Iris pigment epithelial cell (primary cell): ENCODE data around the gene PTPRM.
"Not testable (repeated sequence)": the region's sequence is repeated elsewhere in the genome, so short reads cannot be mapped to it uniquely, and the experiment has no call there.

Experiments
- DNase-seq: peaks from one replicate; pipeline ENCODE4 v3.0.0-alpha.2; 2011; ENCODE audit warnings: low read depth

Gene PTPRM

DNA sequence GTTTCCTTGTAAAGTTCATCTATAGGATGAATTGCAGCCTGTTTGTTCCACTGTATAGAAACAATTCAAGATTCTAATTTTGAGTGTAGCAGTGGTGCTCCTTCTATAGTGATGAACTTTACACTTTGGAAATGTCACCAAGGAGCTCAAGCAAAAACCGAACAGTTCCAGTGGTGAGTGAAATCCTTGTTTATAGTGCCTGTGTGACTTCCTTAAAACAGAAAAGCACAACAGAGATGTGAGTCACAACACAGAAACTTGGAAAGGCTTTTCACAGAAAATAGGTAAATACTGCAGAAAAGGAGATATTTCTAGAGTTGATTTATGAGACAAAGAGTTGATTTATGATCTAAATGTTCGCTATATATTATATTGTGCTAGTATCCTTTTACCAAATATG is 482.0 kb downstream of the PTPRM start:
- DNase-seq, result peak; percentile 45

DNA sequence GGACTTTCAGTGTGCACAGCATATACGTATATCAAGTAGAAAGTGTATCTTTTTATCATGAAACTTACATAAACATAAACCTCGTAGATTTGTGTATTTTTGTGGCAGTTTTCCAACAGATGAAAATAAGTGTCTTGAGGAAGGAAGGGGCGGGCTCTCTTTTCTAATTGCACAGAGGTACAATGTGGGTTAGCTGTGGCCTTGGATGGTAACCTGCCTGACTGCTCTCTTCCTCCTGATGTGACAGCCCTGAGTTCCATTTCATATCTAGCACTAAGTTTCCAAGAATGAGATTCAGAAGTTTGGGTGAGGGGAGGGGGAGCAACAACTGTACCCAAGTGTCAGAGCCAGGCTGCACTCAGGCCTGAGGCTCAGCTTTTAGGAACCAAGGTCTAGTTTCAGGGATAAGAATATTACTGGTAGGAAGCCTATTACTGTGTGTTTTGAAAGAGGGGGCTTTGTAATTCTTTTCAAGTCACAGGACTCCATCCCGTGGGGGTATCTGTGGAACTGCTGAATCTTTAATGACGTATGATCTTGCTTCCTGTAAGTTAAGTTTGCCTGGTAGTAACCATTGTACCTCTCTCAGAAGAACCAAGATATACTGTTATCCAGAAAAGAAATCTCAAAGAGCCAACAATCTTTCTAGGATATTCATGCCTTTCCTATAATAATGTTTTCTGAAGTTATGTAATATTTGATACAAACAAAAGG is 483.7 kb downstream of the PTPRM start:
- no peak for DNase-seq

DNA sequence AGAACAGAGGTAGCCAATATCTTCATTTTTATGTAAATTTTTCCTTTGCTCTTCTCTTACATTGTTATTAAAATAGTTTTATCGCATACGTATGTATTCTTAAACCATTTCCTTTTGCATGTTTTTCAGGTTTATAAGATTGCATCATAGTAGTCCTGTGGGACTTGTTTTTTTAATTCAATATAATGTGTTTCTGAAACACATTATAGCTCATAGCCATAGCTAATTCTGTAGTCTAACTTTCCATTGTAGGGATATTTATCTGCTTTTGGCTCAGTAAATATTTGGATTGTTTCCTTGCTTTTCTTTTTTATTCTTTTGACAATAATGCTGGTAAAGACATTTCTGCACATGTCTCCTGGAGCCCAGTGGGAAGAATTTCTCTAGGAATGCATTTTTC is 484.3 kb downstream of the PTPRM start:
- DNase-seq, result peak; percentile 38

DNA sequence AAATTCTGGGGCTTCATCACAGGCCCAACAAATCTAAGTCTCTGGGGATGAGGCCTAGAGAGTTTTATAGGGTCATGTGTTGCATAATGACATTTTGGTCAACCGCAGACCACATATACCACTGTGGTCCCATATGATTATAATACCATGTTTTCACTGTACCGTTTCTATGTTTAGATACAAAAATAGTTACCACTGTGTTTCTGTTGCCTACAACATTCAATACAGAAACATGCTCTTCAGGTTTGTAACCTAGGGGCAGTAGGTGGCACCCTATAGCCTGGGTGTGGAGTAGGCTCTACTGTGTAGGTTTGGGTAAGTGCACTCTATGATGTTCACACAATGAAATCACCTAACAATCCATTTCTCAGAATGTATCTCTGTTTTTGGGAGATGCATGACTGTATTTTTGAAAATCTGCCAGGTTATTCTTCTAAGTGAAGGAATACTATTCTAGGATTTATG is 485.2 kb downstream of the PTPRM start:
- no peak for DNase-seq

DNA sequence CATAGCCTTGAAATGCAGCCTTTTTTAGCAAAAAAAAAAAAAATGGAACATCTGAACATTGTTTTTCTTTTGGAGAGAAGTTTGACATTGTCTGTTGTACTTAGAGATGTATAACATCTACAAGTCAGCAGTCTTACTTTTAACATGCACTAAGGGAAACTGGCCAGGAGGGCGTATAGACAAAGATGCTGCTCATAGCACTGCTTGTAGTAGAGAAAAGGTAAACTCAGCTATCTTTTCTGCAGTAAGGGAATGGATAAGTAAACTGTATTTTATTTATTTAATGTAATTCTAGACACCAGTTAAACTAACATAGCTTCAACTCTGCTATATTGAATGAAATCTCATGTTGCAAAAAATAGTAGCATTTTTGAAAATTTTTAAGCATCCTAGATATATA is 489.6 kb downstream of the PTPRM start:
- DNase-seq, result no peak

DNA sequence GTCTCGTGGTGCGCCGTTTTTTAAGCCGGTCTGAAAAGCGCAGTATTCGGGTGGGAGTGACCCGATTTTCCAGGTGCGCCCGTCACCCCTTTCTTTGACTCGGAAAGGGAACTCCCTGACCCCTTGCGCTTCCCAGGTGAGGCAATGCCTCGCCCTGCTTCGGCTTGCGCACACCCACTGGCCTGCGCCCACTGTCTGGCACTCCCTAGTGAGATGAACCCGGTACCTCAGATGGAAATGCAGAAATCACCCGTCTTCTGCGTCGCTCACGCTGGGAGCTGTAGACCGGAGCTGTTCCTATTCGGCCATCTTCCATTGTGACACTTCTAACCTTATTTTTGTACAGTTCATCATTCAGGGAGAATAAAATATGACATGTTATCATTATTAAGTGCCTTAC is 496.0 kb downstream of the PTPRM start:
- DNase-seq, result not testable (repeated sequence)

DNA sequence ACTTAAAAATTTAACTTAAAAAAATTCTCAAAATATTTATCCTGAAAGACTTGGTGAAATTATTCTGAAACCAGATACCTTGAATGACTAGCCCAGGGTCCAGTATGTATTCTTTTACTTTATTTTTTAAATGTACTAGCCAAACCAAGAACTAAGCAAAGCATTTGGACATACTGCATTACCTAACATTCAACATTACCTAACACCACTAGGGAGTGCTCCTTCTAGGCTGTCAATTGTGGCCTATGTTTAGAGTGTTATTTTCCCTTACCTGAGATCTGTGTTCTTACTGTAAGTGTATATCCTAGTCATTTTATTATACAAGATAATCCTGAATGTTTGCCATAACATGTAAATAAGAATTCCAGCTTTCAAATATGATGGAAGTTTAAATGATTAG is 496.6 kb downstream of the PTPRM start:
- peak; percentile 26 for DNase-seq

DNA sequence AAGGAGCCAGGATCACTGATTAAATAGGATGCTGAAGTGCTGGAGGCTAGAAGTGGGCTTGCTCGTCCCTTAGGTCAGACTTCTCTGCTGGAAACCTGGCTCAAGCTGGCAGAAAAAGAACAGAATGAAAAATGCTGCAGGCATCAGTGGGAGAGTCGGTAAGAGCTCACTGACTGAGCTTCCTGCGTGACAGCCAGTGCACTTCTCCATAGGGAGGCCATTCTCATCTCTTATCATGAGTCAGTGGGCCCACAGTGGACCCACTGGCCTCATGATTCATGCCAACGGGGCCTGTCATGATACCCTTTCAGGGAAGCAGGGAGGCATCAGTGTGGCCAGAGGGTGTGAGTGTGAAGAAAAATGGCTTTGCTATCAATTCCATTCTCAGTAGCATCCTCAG is 498.2 kb downstream of the PTPRM start:
- DNase-seq, result no peak

DNA sequence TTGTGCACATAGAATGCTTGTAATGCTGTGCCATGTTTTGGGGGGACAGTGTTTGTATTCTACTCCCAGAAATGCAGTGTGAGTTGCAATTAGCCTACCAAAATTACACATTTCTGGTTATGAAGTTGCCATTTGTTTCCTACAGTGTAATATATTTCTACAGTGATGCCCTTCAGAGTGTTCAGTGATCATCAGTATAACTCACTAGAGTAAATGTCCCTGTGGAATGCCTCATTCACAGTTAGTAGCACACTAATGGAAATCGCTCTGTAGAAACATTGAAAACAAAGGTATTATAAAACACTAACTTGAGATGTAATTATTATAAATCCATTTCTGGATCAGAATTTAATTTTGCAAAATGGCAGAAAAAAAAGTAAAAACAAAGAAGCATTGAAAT is 498.7 kb downstream of the PTPRM start:
- no peak for DNase-seq

DNA sequence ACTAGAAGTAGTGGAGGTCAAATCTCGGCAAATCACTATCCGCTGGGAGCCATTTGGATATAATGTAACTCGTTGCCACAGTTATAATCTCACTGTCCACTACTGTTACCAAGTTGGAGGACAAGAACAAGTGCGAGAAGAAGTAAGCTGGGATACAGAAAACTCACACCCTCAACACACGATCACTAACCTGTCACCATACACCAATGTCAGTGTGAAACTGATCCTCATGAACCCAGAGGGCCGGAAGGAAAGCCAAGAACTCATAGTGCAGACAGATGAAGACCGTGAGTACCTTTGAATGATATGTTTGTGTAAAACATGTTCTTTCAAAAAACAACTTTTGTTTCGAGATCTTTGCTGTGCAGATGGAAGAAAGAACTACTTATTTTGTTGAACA is 502.6 kb downstream of the PTPRM start:
- DNase-seq, result no peak

DNA sequence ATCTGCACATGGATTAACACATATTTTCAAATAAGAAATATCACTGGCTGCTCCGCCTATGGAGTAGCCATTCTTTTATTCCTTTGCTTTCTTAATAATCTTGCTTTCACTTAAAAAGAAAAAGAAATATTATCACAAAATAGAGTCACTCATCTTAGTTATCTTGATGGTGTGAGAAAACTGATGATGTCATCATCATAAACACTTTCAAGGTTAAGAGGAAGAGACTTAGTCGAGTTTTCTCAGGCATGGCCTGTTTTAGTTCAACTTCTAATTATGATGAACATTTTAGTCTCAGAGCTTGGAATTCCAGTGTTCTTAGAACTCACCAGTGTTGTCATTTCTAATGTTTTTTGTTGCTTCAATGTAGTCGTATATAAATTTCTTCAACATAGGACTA is 506.1 kb downstream of the PTPRM start:
- DNase-seq, result peak; percentile 50

DNA sequence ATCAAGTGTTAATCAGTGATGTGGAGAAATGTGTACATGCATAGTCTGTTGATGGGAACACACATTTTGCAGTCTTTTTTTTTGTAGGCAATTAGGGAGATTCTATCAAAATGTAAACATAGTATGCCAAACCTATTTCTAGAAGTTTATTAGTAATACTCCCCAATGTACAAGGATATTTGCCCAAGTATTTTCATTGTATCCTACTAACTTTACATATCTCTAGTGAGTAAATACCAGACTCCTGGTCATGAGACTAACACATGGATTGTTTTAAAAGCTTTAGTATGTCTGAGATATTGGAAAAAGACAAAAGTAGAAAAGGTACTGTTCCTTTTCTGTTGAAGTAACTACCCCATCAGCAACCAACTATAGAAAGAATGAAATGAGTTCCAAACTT is 513.0 kb downstream of the PTPRM start:
- no peak for DNase-seq

DNA sequence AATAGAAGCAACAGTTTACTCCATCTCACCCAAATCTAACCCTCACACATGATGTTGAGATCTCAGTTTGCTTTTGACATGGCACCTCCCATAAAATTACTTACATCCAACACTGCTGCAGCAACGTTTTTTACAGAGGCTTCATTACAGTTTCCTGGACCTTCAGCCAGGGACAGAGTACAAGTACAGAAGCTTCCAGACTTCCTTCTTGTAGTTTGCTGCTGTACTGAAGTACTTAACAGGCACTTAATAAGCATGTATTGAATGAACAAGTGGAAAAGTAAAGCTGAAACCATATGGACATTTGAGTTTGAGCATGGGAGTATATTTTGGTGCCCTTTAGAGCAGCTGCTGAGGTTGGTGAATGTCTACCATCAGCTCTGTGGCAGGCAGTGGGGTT is 514.2 kb downstream of the PTPRM start:
- DNase-seq, result no peak

DNA sequence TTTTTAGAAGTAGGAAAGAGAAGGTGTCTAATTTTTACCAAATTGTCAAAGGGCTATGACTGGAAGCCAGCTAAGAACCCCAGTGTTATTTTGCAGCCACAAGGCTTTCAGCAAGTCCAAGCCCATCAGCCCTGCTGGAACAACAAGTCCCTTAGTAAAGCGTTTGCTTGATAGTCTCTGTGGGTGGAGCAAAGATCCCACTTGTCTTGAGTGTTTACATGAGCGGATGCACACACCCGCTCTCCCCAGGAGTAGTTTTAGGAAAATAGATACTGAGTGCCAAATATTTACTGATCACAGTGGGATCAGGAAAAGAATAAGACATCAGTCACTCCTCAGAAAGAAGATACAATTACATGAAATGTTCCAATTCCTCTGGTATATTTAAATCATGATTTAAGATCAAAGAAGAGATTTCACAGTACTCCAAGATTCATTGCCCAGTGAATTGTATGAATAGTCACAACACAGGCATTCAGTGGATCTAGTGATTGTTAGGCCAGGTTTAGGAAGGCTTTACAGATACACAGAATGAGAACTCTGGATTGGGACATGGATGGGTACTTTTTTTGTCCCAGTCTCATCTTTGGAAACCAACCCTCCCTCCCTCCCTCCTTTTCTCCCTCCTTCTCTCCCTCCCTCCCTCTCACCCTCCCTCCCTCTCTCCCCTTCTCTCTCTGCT is 514.9 kb downstream of the PTPRM start:
- no peak for DNase-seq

DNA sequence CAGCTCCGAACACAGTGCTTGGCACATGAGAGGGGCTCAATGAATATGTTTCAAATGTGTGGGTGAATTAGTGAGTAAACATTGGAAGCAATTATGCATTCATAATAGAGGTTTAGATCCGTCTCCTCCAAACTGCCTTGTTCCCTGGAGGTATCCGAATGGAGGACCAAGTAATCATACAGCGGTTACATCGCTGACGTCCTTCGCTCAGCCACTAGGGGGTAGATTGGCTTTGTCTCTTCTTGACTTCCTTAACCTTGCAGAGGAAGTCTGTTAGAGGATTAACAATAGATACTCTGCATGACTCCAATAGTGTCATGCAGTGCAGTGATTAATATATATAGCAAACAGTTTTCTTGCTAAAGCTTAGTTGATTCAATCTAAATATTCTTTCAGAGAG is 517.0 kb downstream of the PTPRM start:
- peak; percentile 45 for DNase-seq

DNA sequence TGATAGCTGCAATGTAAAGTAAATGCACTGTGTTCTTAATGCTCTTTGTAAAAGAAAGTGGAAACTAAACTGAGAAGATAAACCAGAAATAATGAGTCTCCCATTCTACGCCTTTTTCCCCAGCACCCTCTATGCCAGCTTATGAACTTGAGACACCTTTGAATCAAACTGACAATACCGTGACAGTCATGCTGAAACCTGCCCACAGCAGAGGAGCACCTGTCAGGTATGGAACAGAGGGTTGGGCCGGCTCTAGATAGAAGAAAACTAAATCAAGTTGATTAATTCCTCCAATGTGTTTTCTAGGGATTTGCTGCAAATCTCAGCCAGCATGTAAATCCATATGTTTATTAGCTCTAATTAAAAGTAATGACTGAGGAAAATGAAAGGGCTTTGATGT is 521.5 kb downstream of the PTPRM start:
- DNase-seq, result no peak

DNA sequence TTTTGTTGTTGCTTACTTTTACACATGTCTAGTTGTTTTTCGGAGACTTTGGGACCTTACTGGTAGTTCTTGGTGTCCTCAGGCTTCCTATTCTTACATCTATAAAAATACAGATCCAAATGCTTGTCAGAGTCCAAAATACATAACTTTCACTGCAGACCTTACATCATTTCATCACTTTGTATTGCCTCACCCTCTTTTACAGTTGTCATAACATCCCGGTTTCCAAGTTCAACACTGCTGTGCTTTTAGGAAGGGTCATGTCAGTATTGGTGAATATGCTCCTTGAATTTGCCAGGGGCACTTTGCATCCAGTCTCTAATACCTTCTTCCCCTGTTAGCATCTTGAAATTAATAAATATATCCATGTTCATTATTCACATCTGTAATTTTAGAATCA is 523.9 kb downstream of the PTPRM start:
- peak; percentile 29 for DNase-seq

DNA sequence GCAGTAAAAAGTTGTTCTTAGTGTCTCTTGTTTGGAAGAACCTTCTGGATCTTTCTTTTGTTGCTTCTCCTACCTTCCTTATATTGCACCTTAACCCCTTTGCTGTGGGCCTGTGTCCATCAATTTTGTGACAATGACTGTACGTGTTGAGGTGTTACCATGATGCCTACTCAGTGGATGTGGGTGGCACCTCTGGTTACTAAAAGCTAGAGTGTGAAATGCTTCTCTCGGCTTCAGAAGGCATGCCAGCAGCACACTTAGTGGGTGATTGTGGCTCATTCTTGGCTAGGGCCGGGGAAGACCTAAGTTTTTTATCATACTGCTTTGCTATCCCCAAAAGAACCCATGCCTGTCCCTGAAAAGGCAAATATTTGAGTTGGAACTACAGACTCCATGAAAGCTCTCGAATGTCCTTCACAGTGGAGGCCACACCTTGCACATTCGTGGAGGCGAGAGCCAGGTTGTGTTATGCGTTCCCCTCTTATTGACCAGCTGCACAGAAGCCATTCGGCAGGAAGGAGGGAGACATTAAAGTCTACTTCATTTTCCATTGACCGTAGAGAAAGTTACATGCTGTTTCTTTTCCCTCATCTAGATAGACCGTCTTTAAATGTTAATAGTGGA is 528.9 kb downstream of the PTPRM start:
- no peak for DNase-seq

DNA sequence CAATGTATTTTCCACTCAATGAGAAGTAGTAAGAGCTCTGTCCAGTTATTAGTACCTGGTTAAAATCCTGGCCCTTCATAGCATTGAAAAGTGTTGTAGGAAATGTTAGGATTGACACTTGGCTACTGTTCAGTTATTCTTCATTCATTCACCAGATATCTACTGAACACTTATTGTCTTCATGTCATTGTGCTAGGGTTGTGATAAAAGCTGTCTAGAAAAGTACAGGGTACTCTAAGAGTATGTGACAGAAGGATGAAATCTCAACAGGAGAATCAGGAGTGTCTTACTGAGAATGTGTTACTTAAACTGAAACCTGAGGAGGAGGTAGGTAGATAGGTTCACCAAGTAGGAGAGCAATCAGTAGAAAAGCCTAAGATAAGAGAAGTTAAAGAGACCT is 530.3 kb downstream of the PTPRM start:
- no peak for DNase-seq

DNA sequence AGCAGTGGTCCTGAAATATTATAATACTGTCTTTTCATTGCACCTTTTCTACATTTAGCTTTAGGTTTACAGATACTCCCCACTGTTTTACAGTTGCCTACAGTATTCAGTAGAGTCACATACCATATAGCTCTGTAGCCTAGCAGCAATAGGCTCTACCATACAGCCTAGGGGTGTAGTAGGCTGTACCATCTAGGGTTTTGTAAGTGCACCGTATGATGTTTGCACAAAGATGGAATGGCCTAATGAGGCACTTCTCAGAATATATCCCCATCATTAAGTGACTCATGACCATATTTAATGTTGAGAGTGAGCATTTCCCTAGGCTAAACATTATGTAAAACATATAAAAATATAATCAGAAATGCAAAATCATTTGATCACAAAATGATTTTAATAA is 530.8 kb downstream of the PTPRM start:
- no peak for DNase-seq

DNA sequence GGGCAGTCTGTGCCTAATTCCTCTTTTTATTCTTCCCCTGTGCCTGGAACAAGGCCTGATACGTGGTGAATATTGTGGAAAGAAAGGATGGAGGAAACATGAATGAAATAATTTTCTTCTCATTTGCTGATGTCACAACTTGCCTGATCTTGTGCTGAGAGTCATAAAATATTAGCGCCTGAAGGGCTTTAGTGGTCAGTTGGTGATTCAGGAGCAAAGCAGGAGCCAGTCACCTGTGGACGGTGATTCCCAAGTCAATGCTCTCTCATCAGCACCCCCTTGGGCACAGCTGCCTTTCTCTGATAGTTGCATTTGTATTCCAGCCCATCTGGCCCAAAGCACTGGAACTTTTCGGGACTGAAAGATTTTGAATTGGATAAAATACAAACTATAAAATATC is 539.5 kb downstream of the PTPRM start:
- DNase-seq, result no peak

DNA sequence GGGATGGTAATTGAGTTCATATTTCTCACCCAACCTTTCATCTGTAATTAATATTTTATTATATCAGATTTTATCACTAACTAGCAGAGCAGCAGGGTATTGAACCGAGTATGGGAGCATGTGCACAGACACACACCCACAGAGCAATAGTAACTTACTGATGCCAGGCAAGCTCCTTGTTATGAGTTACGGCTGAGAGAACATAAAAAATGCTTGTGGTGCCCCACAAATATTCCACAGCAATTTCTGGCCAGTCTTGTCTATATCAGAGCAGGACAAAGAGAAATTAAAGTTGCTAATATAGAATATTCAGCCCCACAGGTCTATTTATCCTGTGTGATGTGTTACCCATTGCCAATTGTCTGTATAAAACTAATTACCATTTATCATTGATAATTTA is 540.3 kb downstream of the PTPRM start:
- peak; percentile 29 for DNase-seq

DNA sequence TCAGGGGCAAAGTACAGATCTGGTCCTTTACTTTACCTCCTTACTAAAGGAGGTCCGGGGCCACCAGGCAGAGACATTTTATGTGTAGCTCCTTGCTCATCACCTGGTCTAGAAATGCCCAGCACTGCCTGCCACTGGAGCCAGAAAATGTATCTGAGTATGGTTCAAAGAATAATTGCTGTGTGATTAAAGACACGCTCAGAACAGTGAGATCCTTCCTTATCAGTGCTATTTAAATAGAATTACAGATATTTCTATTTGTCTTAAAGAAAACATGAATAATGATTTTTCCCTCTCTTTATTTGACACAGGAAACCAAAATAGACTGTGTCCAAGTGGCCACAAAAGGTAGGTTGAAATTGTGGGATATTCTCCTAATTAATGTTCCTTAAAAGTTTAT is 547.4 kb downstream of the PTPRM start:
- DNase-seq, result no peak
